HL-60/S4 (cell line): ENCODE data around the gene PPP1R7.
"Not testable (repeated sequence)": the region's sequence is repeated elsewhere in the genome, so short reads cannot be mapped to it uniquely, and the experiment has no call there.

Experiments used
- in situ Hi-C: fragments of 300-500 bp; cut with MboI; formaldehyde crosslinking; loops from 2 replicates; pipeline ENCODE4 v1.14.3; 2022; ENCODE audit warnings: low sequenced_read_pairs

PPP1R7 gene

GRCh38 chr2:241191081-241191480, 40.8 kb downstream of the PPP1R7 start:
- in situ Hi-C loops = no loop called here

GRCh38 chr2:241193271-241193670, 43.0 kb downstream of the PPP1R7 start:
- in situ Hi-C loops = no loop called here

- in situ Hi-C loops = no loop called here
Observed at GRCh38 chr2:241194811-241195210, 44.5 kb downstream of the PPP1R7 start.

GRCh38 chr2:241195506-241196130, 45.4 kb downstream of the PPP1R7 start:
- in situ Hi-C loops = no loop called here

GRCh38 chr2:241197246-241197645, 47.0 kb downstream of the PPP1R7 start:
- in situ Hi-C loops = not testable (repeated sequence)

GRCh38 chr2:241197947-241198346, 47.7 kb downstream of the PPP1R7 start:
- in situ Hi-C loops = no loop called here

GRCh38 chr2:241198381-241199279, 48.4 kb downstream of the PPP1R7 start:
- in situ Hi-C loops = no loop called here

- in situ Hi-C loops = no loop called here
Observed at GRCh38 chr2:241199286-241199685, 49.0 kb downstream of the PPP1R7 start.

GRCh38 chr2:241199897-241200821, 49.9 kb downstream of the PPP1R7 start:
- in situ Hi-C loops = no loop called here

GRCh38 chr2:241200822-241201395, 50.6 kb downstream of the PPP1R7 start:
- in situ Hi-C loops = no loop called here

GRCh38 chr2:241201445-241202267, 51.4 kb downstream of the PPP1R7 start:
- in situ Hi-C loops = no loop called here

- in situ Hi-C loops = no loop called here
Observed at GRCh38 chr2:241202268-241202585, 52.0 kb downstream of the PPP1R7 start.

- in situ Hi-C loops = no loop called here
Observed at GRCh38 chr2:241202681-241203080, 52.4 kb downstream of the PPP1R7 start.

GRCh38 chr2:241203218-241204009, 53.1 kb downstream of the PPP1R7 start:
- in situ Hi-C loops = no loop called here

- in situ Hi-C loops = no loop called here
Observed at GRCh38 chr2:241204010-241204384, 53.7 kb downstream of the PPP1R7 start.

GRCh38 chr2:241204490-241204889, 54.2 kb downstream of the PPP1R7 start:
- in situ Hi-C loops = no loop called here

- in situ Hi-C loops = no loop called here
Observed at GRCh38 chr2:241205086-241205485, 54.8 kb downstream of the PPP1R7 start.

- in situ Hi-C loops = no loop called here
Observed at GRCh38 chr2:241207151-241207550, 56.9 kb downstream of the PPP1R7 start.

- in situ Hi-C loops = no loop called here
Observed at GRCh38 chr2:241207641-241208040, 57.4 kb downstream of the PPP1R7 start.
